ENCODE measurements around the gene DACT1. TPM values are rescaled to one million over a fixed set of nuclear protein-coding genes. Genes with fewer than 3 reads are reported as not detected.

The DACT1 gene
- polyA plus RNA-seq, 2 donors, result 0.14 to 0.65 TPM

- Histone ChIP-seq H3K9me3 (ENCODE audit: control insufficient read depth in 2 of 2, insufficient read depth in 1 of 2, low read depth in 1 of 2, low read length in 1 of 2) (no peaks in the 10 kb centered on the region), H3K4me1 (ENCODE audit: control insufficient read depth in 2 of 2, insufficient read depth in 2 of 2, low read length in 1 of 2) (no peaks in the 10 kb centered on the region), H3K36me3 (ENCODE audit: control insufficient read depth in 2 of 2, insufficient read depth in 2 of 2, low read length in 1 of 2) (no peaks in the 10 kb centered on the region), H3K27me3 (ENCODE audit: control insufficient read depth in 1 of 2, insufficient read depth in 2 of 2, low read length in 2 of 2) (no peaks in the 10 kb centered on the region), H3K4me3 (ENCODE audit: low read depth in 1 of 2, low read length in 2 of 2) (no peak overlapping the region), H3K27ac (ENCODE audit: low read depth in 2 of 2, low read length in 1 of 2) (no peak overlapping the region)
- 74 to 86% methylated on average over 2 of the region's 2 CpGs for WGBS, 2 donors
These were observed 36.0 kb downstream of the DACT1 start for GRCh38 chr14:58673722-58674121.

GRCh38 chr14:58677001-58677400, 39.2 kb downstream of the DACT1 start:
- Histone ChIP-seq H3K27ac (ENCODE audit: low read depth in 2 of 2, low read length in 1 of 2) (no peak overlapping the region), H3K9me3 (ENCODE audit: control insufficient read depth in 2 of 2, insufficient read depth in 1 of 2, low read depth in 1 of 2, low read length in 1 of 2) (no peaks in the 10 kb centered on the region), H3K27me3 (ENCODE audit: control insufficient read depth in 1 of 2, insufficient read depth in 2 of 2, low read length in 2 of 2) (no peaks in the 10 kb centered on the region), H3K4me3 (ENCODE audit: low read depth in 1 of 2, low read length in 2 of 2) (no peak overlapping the region), H3K36me3 (ENCODE audit: control insufficient read depth in 2 of 2, insufficient read depth in 2 of 2, low read length in 1 of 2) (no peaks in the 10 kb centered on the region), H3K4me1 (ENCODE audit: control insufficient read depth in 2 of 2, insufficient read depth in 2 of 2, low read length in 1 of 2) (no peaks in the 10 kb centered on the region)
- 87 to 88% methylated on average over 5 of the region's 5 CpGs for WGBS, 2 donors

- no peaks in the 10 kb centered on the region for H3K9me3 ChIP-seq (ENCODE audit: control insufficient read depth in 2 of 2, insufficient read depth in 1 of 2, low read depth in 1 of 2, low read length in 1 of 2)
- WGBS, 2 donors, result 79 to 86% methylated on average over 4 of the region's 4 CpGs
- no peaks in the 10 kb centered on the region for H3K4me1 ChIP-seq (ENCODE audit: control insufficient read depth in 2 of 2, insufficient read depth in 2 of 2, low read length in 1 of 2)
- H3K27ac ChIP-seq (ENCODE audit: low read depth in 2 of 2, low read length in 1 of 2), result no peak overlapping the region
- no peak overlapping the region for H3K4me3 ChIP-seq (ENCODE audit: low read depth in 1 of 2, low read length in 2 of 2)
- no peaks in the 10 kb centered on the region for H3K36me3 ChIP-seq (ENCODE audit: control insufficient read depth in 2 of 2, insufficient read depth in 2 of 2, low read length in 1 of 2)
- H3K27me3 ChIP-seq (ENCODE audit: control insufficient read depth in 1 of 2, insufficient read depth in 2 of 2, low read length in 2 of 2), result no peaks in the 10 kb centered on the region
These were observed 39.8 kb downstream of the DACT1 start for GRCh38 chr14:58677517-58677916.

- Histone ChIP-seq H3K27ac (ENCODE audit: low read depth in 2 of 2, low read length in 1 of 2) (no peak overlapping the region), H3K27me3 (ENCODE audit: control insufficient read depth in 1 of 2, insufficient read depth in 2 of 2, low read length in 2 of 2) (no peaks in the 10 kb centered on the region), H3K4me3 (ENCODE audit: low read depth in 1 of 2, low read length in 2 of 2) (no peak overlapping the region), H3K9me3 (ENCODE audit: control insufficient read depth in 2 of 2, insufficient read depth in 1 of 2, low read depth in 1 of 2, low read length in 1 of 2) (no peaks in the 10 kb centered on the region), H3K4me1 (ENCODE audit: control insufficient read depth in 2 of 2, insufficient read depth in 2 of 2, low read length in 1 of 2) (no peaks in the 10 kb centered on the region), H3K36me3 (ENCODE audit: control insufficient read depth in 2 of 2, insufficient read depth in 2 of 2, low read length in 1 of 2) (no peaks in the 10 kb centered on the region)
- WGBS, 2 donors, result 83 to 86% methylated on average over 1 of the region's 1 CpG
These were observed 40.2 kb downstream of the DACT1 start for GRCh38 chr14:58677996-58678395.

- no peak overlapping the region for H3K27ac ChIP-seq (ENCODE audit: low read depth in 2 of 2, low read length in 1 of 2)
- no peak overlapping the region for H3K4me3 ChIP-seq (ENCODE audit: low read depth in 1 of 2, low read length in 2 of 2)
- WGBS, 2 donors, result 87 to 91% methylated on average over 4 of the region's 4 CpGs
- no peaks in the 10 kb centered on the region for H3K36me3 ChIP-seq (ENCODE audit: control insufficient read depth in 2 of 2, insufficient read depth in 2 of 2, low read length in 1 of 2)
- H3K4me1 ChIP-seq (ENCODE audit: control insufficient read depth in 2 of 2, insufficient read depth in 2 of 2, low read length in 1 of 2), result no peaks in the 10 kb centered on the region
- H3K9me3 ChIP-seq (ENCODE audit: control insufficient read depth in 2 of 2, insufficient read depth in 1 of 2, low read depth in 1 of 2, low read length in 1 of 2), result no peaks in the 10 kb centered on the region
- no peaks in the 10 kb centered on the region for H3K27me3 ChIP-seq (ENCODE audit: control insufficient read depth in 1 of 2, insufficient read depth in 2 of 2, low read length in 2 of 2)
These were observed 42.9 kb downstream of the DACT1 start for GRCh38 chr14:58680698-58681097.

GRCh38 chr14:58687232-58687795, 49.6 kb downstream of the DACT1 start:
- Histone ChIP-seq H3K27ac (ENCODE audit: low read depth in 2 of 2, low read length in 1 of 2) (no peak overlapping the region), H3K27me3 (ENCODE audit: control insufficient read depth in 1 of 2, insufficient read depth in 2 of 2, low read length in 2 of 2) (no peaks in the 10 kb centered on the region), H3K36me3 (ENCODE audit: control insufficient read depth in 2 of 2, insufficient read depth in 2 of 2, low read length in 1 of 2) (no peaks in the 10 kb centered on the region), H3K4me1 (ENCODE audit: control insufficient read depth in 2 of 2, insufficient read depth in 2 of 2, low read length in 1 of 2) (peaks cover 0 to 5% of the 10 kb centered on the region in 2 donors), H3K4me3 (ENCODE audit: low read depth in 1 of 2, low read length in 2 of 2) (no peak overlapping the region), H3K9me3 (ENCODE audit: control insufficient read depth in 2 of 2, insufficient read depth in 1 of 2, low read depth in 1 of 2, low read length in 1 of 2) (peaks cover 2 to 6% of the 10 kb centered on the region in 2 donors)
- 90 to 91% methylated on average over 26 to 27 of the region's 27 CpGs for WGBS, 2 donors

- H3K4me1 ChIP-seq (ENCODE audit: control insufficient read depth in 2 of 2, insufficient read depth in 2 of 2, low read length in 1 of 2), result peaks cover 0 to 5% of the 10 kb centered on the region in 2 donors
- no peaks in the 10 kb centered on the region for H3K36me3 ChIP-seq (ENCODE audit: control insufficient read depth in 2 of 2, insufficient read depth in 2 of 2, low read length in 1 of 2)
- no peaks in the 10 kb centered on the region for H3K27me3 ChIP-seq (ENCODE audit: control insufficient read depth in 1 of 2, insufficient read depth in 2 of 2, low read length in 2 of 2)
- peaks cover 2 to 6% of the 10 kb centered on the region in 2 donors for H3K9me3 ChIP-seq (ENCODE audit: control insufficient read depth in 2 of 2, insufficient read depth in 1 of 2, low read depth in 1 of 2, low read length in 1 of 2)
- no peak overlapping the region for H3K4me3 ChIP-seq (ENCODE audit: low read depth in 1 of 2, low read length in 2 of 2)
- H3K27ac ChIP-seq (ENCODE audit: low read depth in 2 of 2, low read length in 1 of 2), result no peak overlapping the region
- WGBS, 2 donors, result 45 to 48% methylated on average over 14 of the region's 14 CpGs
These were observed 53.2 kb downstream of the DACT1 start for GRCh38 chr14:58690801-58691516.

- 69 to 82% methylated on average over 4 of the region's 4 CpGs for WGBS, 2 donors
- Histone ChIP-seq H3K4me3 (ENCODE audit: low read depth in 1 of 2, low read length in 2 of 2) (no peak overlapping the region), H3K4me1 (ENCODE audit: control insufficient read depth in 2 of 2, insufficient read depth in 2 of 2, low read length in 1 of 2) (peaks cover 0 to 5% of the 10 kb centered on the region in 2 donors), H3K27me3 (ENCODE audit: control insufficient read depth in 1 of 2, insufficient read depth in 2 of 2, low read length in 2 of 2) (no peaks in the 10 kb centered on the region), H3K9me3 (ENCODE audit: control insufficient read depth in 2 of 2, insufficient read depth in 1 of 2, low read depth in 1 of 2, low read length in 1 of 2) (no peaks in the 10 kb centered on the region), H3K36me3 (ENCODE audit: control insufficient read depth in 2 of 2, insufficient read depth in 2 of 2, low read length in 1 of 2) (no peaks in the 10 kb centered on the region), H3K27ac (ENCODE audit: low read depth in 2 of 2, low read length in 1 of 2) (no peak overlapping the region)
These were observed 55.3 kb downstream of the DACT1 start for GRCh38 chr14:58693048-58693447.

GRCh38 chr14:58695514-58695913, 57.8 kb downstream of the DACT1 start:
- Histone ChIP-seq H3K4me3 (ENCODE audit: low read depth in 1 of 2, low read length in 2 of 2) (no peak overlapping the region), H3K36me3 (ENCODE audit: control insufficient read depth in 2 of 2, insufficient read depth in 2 of 2, low read length in 1 of 2) (no peaks in the 10 kb centered on the region), H3K4me1 (ENCODE audit: control insufficient read depth in 2 of 2, insufficient read depth in 2 of 2, low read length in 1 of 2) (peaks cover 0 to 5% of the 10 kb centered on the region in 2 donors), H3K9me3 (ENCODE audit: control insufficient read depth in 2 of 2, insufficient read depth in 1 of 2, low read depth in 1 of 2, low read length in 1 of 2) (no peaks in the 10 kb centered on the region), H3K27ac (ENCODE audit: low read depth in 2 of 2, low read length in 1 of 2) (no peak overlapping the region), H3K27me3 (ENCODE audit: control insufficient read depth in 1 of 2, insufficient read depth in 2 of 2, low read length in 2 of 2) (no peaks in the 10 kb centered on the region)
- 89 to 92% methylated on average over 1 of the region's 1 CpG for WGBS, 2 donors
